HG03103 (cell line): ENCODE results near the gene ING4.

Experiments used
- ATAC-seq: cut with Tn5 transposase; IDR thresholded peaks from one replicate; pipeline ENCODE4 v1.9.1; 2021; ENCODE audit warnings: low read depth; ENCODE audit not compliant: unreplicated experiment

ING4 gene

GRCh38 chr12:6688999-6689882 lies 26.3 kb upstream of the ING4 start, which contains the start of gene ZNF384:
TSS of gene ZNF384 (minus strand) at chr12:6689375. CDS start at chr12:6679520, 9,855 bp downstream.
- peak; percentile 73 for ATAC-seq

GRCh38 chr12:6688543-6688998 lies 25.7 kb upstream of the ING4 start:
- no peak for ATAC-seq

GRCh38 chr12:6685814-6686213 lies 22.9 kb upstream of the ING4 start:
- ATAC-seq = no peak

- no peak for ATAC-seq
These were observed 21.7 kb upstream of the ING4 start for GRCh38 chr12:6684609-6685008.

GRCh38 chr12:6676962-6677361 lies 14.0 kb upstream of the ING4 start:
- no peak for ATAC-seq

- no peak for ATAC-seq
These were observed 9.2 kb upstream of the ING4 start for GRCh38 chr12:6672143-6672542.

- no peak for ATAC-seq
These were observed 4.8 kb upstream of the ING4 start for GRCh38 chr12:6667559-6668210.

- ATAC-seq = no peak
These were observed 3.3 kb upstream of the ING4 start for GRCh38 chr12:6666211-6666610.

- ATAC-seq = no peak
These were observed 2.0 kb upstream of the ING4 start for GRCh38 chr12:6664902-6665301.

GRCh38 chr12:6662602-6662905 lies 365 bp downstream of the ING4 start:
- ATAC-seq = no peak

- ATAC-seq = no peak
These were observed 8.9 kb downstream of the ING4 start for GRCh38 chr12:6653987-6654386.

GRCh38 chr12:6653342-6653741 lies 9.6 kb downstream of the ING4 start:
- no peak for ATAC-seq

- no peak for ATAC-seq
These were observed 10.5 kb downstream of the ING4 start for GRCh38 chr12:6652391-6652790.

GRCh38 chr12:6650832-6651231 lies 12.1 kb downstream of the ING4 start:
- no peak for ATAC-seq

GRCh38 chr12:6647083-6647604 lies 15.8 kb downstream of the ING4 start, which contains the start of gene ACRBP:
TSS of gene ACRBP (minus strand) at chr12:6647432. CDS start at chr12:6647366, 66 bp downstream.
- no peak for ATAC-seq

- ATAC-seq = no peak
These were observed 16.4 kb downstream of the ING4 start for GRCh38 chr12:6646276-6647082.

- ATAC-seq = no peak
These were observed 18.0 kb downstream of the ING4 start for GRCh38 chr12:6644903-6645302.

- no peak for ATAC-seq
These were observed 18.7 kb downstream of the ING4 start for GRCh38 chr12:6644257-6644596.

GRCh38 chr12:6643569-6644256 lies 19.2 kb downstream of the ING4 start:
- no peak for ATAC-seq

- ATAC-seq = no peak
These were observed 21.8 kb downstream of the ING4 start for GRCh38 chr12:6641131-6641530.
